GM19025 (cell line): ENCODE data around the gene SEPTIN14.
"Not testable (repeated sequence)": the region's sequence is repeated elsewhere in the genome, so short reads cannot be mapped to it uniquely, and the experiment has no call there.

Experiments
- ATAC-seq: cut with Tn5 transposase; IDR thresholded peaks from one replicate; pipeline ENCODE4 v1.9.1; 2021; ENCODE audit warnings: mild to moderate bottlenecking, low read depth, moderate library complexity; ENCODE audit not compliant: unreplicated experiment

Gene SEPTIN14

DNA sequence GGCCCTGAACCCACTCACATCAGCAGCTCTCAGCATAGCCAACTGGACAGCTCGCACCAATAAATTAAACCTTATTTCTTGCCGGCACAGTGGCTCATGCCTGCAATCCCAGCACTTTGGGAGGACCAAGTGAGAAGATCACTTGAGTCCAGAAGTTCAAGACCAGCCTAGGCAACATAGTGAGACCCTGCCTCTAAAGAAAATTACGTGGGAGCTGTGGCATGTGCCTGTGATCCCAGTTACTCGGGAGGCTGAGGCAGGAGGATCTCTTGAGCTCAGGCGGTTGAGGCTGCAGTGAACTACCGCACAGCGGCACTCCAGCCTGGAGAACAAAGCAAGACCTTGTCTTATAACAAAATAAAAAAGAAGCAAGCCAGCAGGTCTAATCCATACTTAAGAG lies 75.7 kb downstream of the SEPTIN14 start:
- ATAC-seq: no peak

DNA sequence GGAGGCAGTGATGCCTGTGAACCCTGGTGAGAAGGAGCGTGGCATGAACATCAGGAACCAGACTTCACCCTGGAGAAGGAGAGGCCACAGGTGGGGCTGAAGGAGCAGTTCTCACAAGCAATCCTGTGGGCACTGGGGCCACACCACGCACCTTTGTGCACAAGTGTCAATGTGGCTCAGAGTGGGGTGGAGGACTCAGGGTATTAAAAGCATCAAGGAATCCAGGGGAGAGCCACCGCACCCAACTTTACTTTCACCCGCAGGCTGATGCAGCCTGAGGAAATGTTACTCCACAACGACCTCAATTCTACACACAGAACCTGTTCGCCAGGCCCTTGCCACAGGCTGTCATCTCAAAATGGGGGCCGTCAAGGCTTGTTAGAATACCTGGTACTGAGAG lies 77.1 kb downstream of the SEPTIN14 start:
- ATAC-seq: not testable (repeated sequence)

DNA sequence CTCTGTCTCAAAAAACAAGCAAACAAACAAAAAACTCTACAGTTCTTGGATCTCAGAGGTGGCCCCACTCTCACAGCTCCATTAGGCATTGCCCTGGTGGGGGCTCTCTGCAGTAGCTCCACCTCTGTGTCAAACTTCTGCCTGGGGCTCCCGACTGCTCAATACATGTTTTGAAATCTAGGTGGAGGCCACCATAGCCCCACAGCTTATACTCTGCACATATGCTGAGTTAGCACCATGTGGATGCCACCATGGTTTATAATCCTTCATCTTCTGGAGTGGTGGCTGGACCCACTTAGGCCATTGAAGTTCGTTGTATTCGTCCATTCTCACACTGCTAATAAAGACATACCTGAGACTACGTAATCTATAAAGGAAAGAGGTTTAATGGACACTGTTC lies 78.4 kb downstream of the SEPTIN14 start:
- ATAC-seq: no peak

DNA sequence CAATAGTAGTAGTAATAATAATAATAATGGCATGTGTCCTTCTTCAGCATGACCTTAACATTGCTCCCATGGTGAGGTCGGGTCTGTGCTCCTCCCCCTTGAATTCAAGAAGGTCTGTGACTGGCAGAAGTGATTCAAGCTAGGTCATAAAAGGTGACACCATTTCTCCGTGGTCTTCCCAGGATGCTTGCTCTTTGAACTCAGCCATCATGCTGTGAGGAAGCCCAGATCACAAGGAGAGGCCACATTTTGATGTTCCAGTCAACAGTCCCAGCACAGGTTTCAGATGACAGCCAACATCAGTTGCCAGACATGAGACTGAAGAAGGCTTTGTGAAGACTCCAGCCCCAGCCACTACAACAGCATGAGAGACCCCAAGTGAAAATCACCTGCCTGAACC lies 83.9 kb downstream of the SEPTIN14 start:
- ATAC-seq: no peak

DNA sequence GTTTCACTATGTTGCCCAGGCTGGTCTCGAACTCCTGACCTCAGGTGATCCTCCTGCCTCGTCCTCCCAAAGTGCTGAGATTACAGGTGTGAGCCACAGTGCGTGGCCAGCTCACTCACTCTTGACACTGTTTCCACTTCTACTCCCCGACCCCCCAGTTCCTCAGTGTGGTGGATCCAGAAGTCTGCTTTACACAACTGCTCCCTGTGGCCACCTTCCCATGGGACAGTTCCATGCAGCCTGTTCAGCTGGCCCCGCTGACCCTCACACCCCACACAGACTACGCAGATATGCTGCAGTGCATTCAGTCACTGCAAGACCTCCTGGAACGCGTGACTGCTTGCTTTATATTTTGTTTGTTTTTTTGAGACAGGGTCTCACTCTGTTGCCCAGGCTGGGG lies 86.4 kb downstream of the SEPTIN14 start:
- no peak for ATAC-seq

DNA sequence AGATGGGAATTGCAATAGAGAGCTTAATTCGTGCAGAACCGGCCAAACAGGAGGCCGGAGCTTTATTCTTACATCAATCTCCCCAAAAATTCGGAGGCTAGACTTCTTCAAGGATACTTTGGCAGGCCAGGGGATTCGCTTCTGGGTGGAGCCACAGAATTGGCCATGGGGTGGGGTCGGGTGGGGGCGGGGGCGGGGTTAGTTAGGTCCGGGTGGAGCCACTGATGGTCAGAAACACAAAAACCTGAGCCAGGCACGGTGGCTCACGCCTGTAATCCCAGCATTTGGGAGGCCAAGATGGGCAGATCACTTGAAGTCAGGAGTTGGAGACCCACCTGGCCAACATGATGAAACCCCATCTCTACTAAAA lies 87.5 kb downstream of the SEPTIN14 start:
- no peak for ATAC-seq

DNA sequence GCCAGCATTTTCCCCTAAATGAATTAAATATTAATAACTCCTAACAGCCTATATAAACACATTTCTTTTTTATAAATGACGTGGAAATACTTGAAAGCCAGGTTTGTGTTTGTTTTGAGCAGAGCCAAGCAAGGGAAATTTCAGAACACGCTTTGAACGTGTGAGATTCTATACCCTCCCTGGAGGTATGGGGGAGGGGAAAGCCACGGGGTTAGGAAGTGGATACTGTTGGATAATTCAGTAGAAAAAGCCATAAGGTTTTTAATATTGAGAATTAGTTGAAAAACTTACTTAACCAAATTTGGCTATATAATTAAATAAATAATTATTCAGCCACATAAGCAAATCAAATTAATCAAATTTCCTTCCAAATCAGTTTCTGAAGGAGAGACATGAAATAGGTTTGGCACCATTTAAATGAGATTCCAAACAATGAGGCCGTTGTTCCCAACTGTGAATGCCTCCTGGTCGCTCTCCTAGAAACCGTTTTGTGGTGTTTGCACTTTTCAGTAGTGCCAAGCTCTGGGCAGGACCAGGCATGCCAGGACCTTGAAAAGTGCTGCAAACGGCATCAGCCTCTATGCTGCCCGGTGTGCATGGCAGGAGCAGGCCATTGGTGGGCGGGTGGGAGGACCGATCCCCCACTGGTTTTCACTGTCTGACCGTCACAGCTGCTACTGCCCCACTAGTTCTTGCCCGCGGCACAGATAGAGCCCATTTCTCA lies 88.1 kb downstream of the SEPTIN14 start:
- no peak for ATAC-seq

DNA sequence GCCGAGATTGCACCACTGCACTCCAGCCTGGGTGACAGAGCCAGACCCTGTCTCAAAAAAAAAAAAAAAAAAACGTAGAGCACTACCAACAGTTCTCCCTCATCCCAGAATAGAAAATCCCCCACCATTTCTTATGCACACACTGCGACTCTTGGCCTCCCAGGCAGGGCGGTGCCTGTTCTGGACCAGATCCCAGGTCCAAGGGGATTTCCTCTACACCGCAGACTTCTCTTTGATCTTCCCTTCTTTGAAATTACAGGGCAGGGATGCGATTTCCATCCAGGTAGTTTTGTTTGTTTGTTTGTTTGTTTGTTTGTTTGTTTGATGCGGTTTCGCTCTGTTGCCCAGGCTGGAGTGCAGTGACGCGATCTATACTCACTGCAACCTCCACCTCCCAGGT lies 91.8 kb downstream of the SEPTIN14 start:
- ATAC-seq: no peak

DNA sequence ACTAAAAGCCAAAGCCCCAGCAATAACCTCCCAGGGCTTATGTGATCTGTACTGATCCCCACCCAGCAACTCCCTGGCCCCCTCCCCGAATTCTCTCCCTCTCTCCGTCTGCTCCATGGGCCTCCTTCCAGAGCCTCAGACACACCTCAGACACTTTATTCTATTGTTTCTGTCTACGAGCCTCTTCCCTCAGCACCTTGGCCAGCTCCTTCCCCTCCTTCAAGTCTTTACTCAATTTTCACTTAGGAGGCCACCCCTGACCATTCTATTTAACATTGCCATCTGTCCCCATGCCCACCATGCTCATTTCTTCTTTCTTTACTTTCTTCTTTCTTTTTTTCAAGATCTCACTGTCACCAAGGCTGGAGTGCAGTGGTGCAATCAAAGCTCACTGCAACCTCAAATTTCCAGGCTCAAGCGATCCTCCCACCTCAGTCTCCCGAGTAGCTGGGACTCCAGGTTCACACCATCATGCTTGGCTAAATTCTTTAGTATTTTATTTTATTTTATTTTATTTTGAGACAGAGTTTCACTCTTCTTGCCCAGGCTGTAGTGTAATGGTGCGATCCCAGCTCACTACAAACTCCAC lies 109.2 kb downstream of the SEPTIN14 start:
- ATAC-seq: not testable (repeated sequence)

DNA sequence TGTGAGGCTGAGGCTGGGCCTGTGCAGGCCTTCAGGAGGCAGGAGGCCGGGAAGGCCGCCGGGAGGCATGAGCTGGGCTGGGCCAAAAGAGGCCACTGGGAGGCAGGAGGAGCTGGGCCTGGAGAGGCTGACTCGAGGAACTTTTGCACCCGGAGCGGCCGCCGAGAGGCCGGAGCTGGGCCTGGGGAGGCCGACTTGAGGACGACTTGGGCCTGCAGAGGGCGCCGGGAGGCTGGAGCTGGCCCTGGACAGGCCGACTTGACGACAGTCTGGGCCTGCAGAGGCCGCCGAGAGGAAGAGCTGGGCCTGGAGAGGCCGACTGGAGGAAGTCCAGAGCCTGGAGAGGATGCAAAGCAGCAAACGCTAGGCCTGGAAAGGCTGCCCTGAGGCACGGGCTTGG lies 117.8 kb downstream of the SEPTIN14 start:
- ATAC-seq: not testable (repeated sequence)
